ENCODE data around the gene CD63.

Gene CD63

GRCh38 chr12:55705782-55706402 is 22.9 kb downstream of the CD63 start:
- DNase-seq (ENCODE audit: low spot score) (no peak), FAIRE-seq (no peak)

DNA sequence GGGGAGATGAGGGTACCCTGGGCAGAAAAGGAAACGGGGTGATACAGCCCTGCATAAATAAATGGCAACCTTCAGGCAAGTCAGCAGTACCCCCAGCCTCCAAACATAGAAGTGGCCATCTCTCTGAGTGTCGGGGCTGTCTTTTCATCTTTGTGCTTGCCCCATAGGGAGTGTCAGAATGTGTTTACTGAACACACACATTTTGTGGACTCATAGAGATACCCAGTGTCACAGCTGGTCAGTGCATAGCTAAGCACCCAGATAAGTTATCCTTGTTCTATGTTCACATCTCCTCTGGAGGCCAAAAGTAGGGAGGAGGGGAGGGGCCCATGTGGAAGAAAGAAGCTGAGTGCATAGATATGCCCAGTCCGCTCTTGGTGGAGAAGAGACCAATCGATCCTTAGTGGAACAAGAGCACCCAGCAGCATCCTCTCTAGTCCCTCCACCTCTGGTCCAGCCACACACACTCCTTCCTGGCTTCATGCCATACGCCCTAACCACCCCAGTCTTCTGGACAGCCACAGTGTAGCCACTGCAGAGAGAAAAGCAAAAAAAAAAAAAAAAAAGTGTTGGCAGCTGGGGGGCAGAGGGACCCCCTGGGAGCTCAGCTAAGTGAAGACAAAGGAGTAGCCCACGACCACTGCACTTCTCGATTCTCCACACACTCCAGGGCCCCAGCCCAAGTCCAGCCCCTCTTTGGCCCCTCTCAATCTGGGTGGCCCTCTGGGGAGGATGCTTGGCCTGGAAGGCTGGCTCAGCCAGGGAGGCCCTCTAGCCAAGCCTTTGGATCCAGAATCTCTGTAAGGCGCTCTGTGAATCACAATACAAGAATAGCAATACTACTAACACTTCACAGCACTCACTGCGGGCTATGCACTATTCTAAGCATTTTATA is 23.7 kb downstream of the CD63 start:
- no peak for FAIRE-seq

GRCh38 chr12:55703901-55704761 is 24.7 kb downstream of the CD63 start:
- DNase-seq (ENCODE audit: low spot score) (no peak), FAIRE-seq (no peak)

More for the DNA sequence above, 23.7 kb downstream of the CD63 start:
- no peak for DNase-seq (ENCODE audit: low spot score)

- DNase-seq (ENCODE audit: low spot score) (no peak), FAIRE-seq (no peak)
Measured at GRCh38 chr12:55703288-55703687, 25.5 kb downstream of the CD63 start.

GRCh38 chr12:55702861-55703260 is 25.9 kb downstream of the CD63 start:
- DNase-seq (ENCODE audit: low spot score) (no peak), FAIRE-seq (no peak)

- FAIRE-seq (no peak), DNase-seq (ENCODE audit: low spot score) (no peak)
Measured at GRCh38 chr12:55700255-55701018, 28.4 kb downstream of the CD63 start.

- no peak for FAIRE-seq
Measured at GRCh38 chr12:55699471-55700055, 29.2 kb downstream of the CD63 start.

GRCh38 chr12:55698965-55699364 is 29.8 kb downstream of the CD63 start:
- no peak for DNase-seq (ENCODE audit: low spot score)
- no peak for FAIRE-seq

More at GRCh38 chr12:55699471-55700055, 29.2 kb downstream of the CD63 start:
- DNase-seq (ENCODE audit: low spot score), result no peak

DNA sequence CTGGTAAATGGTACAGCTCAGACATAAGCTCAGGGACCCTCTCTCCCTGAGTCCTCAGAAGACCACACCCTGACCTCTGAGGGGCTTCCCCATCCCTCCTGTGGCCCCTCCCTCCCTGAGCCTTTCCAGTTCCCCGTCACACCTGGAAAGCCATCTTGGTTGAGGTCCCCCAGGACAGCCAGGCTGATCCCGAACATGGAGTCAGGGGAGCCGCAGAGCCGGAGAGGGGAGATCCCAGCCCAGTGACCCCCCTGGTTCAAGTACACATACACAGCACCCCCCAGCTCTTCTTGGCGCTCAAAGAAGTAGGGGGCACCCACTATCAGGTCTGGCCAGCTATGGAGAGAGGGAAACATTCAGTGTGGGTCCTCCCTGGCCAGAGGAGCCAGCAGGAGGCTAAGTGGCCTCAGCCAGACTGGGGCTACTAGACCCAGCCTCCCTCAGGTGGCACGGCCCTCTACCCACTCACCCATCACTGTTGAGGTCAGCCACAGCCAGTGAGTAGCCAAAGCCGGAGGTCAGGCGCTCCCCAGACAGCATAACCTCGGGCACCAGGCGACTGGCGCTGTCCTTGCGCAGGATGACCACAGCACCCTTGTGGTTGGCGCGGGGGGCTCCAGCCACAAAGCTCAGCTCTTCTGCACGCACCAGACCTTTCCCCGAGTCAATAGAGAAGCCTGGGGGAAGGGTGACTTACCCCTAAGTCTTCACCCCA is 30.4 kb downstream of the CD63 start:
- no peak for FAIRE-seq
- DNase-seq (ENCODE audit: low spot score), result no peak

- FAIRE-seq, result no peak
Measured at GRCh38 chr12:55697686-55698085, 31.1 kb downstream of the CD63 start.

DNA sequence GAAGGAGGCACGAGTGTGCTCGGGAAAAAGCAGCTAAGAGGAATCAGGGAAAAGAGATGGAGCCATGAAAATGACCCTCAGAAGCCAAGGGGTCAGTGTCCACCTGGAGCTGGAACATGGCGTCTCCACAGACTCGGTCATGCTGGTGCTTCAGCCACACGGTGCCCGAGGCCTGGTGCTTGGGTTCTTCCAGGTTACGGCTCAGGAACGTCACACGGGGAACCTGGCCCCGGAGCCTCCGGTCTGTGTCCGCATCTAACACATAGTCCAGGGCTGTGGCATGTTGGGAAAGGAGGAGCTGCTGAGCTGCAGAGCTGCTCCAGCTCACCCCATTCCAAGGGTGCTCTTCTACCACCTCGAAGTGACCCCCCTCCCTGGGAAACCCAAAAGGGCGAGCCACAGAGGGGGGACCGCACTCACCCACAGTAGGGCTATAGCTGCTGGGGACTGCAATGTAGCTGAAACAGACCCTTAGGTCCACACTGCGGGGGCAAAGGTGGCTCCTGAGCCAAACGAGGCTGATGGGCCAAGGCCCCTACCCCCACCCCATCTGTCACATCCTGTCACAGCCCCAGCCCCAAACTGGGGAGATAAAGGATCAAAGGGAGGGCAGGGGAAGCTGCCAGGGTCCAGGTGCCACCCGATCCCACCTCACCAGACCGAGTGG is 31.9 kb downstream of the CD63 start:
- FAIRE-seq, result no peak

More at GRCh38 chr12:55697686-55698085, 31.1 kb downstream of the CD63 start:
- DNase-seq (ENCODE audit: low spot score), result no peak

DNA sequence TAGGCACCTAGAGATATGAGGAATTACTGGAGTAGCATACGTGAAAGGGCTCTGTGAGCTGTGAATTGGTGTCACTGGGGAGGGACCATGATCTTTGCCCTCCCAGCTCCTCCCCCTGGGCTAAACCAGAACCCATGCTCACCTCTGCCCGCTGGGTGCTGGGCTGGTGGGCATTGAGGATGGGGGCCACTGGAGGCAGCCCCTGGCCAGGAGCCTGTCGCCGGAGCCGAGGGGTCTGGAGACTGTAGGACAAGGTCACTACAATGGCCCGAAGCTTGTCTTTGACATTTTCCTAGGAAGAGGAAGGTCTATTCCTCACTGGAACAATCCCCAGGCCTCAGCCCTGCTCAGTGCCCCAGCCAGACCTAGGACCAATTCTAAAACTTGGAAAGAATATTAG is 32.7 kb downstream of the CD63 start:
- DNase-seq (ENCODE audit: low spot score), result no peak
- no peak for FAIRE-seq

More for the DNA sequence above, 31.9 kb downstream of the CD63 start:
- no peak for DNase-seq (ENCODE audit: low spot score)

GRCh38 chr12:55695349-55695748 is 33.5 kb downstream of the CD63 start:
- no peak for FAIRE-seq
- no peak for DNase-seq (ENCODE audit: low spot score)

- DNase-seq (ENCODE audit: low spot score) (no peak), FAIRE-seq (no peak)
Measured at GRCh38 chr12:55694651-55695050, 34.2 kb downstream of the CD63 start.

DNA sequence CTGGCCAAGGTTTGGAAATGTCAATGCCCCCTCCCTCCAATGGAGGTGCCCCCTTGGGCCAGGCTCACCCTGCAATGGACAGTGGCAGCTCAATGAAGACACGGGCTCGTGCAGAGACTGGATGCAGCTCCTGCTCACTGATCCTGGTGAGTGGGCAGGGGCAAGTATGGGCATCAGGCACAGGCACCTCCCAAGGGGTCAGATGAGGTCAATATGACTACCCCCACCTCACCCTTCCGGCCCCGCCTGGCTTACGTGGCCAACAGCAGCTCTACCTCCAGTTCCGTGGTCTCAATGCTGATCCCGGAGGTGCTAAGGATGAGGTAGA is 34.7 kb downstream of the CD63 start:
- FAIRE-seq (no peak), DNase-seq (ENCODE audit: low spot score) (no peak)

GRCh38 chr12:55693323-55694187 is 35.3 kb downstream of the CD63 start:
- FAIRE-seq, result no peak
- DNase-seq (ENCODE audit: low spot score), result no peak

DNA sequence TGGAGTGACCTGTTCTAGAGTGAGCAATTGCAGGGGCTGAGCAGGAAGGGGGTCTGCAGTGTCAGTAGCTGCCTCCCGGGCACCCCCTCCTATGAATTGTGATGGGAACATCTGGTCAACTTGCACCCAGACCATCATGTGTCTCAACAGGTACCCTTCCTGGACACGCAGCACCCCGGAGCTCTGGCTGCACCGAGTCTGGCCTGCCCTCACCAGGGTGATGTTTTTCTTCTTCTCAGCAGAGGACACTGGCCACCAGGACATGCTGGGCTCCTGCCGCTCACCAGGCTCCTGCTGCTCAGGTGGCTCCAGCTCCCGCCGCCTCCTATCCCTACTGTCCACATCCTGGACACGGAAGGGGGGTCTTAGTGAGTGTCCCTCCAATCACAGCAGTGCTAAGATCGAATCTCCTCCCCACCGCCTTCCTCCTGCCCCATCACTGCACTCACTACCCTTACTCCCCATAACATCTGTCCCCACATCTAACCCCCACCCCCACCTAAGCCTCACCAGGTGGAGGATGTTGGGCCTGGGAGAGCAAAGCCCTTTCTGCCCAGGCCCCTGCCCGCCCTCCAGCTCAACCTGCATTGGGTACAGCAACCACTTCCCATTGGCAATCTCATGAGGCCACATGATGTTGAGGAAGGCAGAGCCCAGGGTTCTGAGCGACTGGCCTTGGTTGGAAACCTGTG is 36.0 kb downstream of the CD63 start:
- FAIRE-seq, result no peak
- no peak for DNase-seq (ENCODE audit: low spot score)
